Fibroblast of the conjunctiva (primary cell): ENCODE results near the gene BLTP3A.

ENCODE experiments used
- DNase-seq: peaks from one replicate; pipeline ENCODE4 v3.0.0-alpha.2; 2010; ENCODE audit warnings: low read depth

Gene BLTP3A

GRCh38 chr6:34829137-34829536 lies 37.3 kb downstream of the BLTP3A start:
- DNase-seq, result no peak

- no peak for DNase-seq
Measured at GRCh38 chr6:34832942-34833341, 41.1 kb downstream of the BLTP3A start.

- DNase-seq, result no peak
Measured at GRCh38 chr6:34834789-34835518, 43.1 kb downstream of the BLTP3A start.

GRCh38 chr6:34836008-34836407 lies 44.1 kb downstream of the BLTP3A start:
- DNase-seq, result no peak

GRCh38 chr6:34836451-34836850 lies 44.6 kb downstream of the BLTP3A start:
- DNase-seq, result peak; percentile 6

- DNase-seq, result no peak
Measured at GRCh38 chr6:34837528-34837927, 45.6 kb downstream of the BLTP3A start.

GRCh38 chr6:34839666-34840352 lies 47.9 kb downstream of the BLTP3A start:
- DNase-seq, result no peak
